DND-41 (cell line): ENCODE data around the gene CAPZA1.

Experiments used
- EZH2 ChIP-seq: IDR thresholded peaks from 3 replicates; pipeline ENCODE4 v1.6.1; 2012; ENCODE audit warnings: borderline replicate concordance, low read depth, mild to moderate bottlenecking, moderate library complexity, low read length, inconsistent platforms; ENCODE audit not compliant: severe bottlenecking
- TF ChIP-seq, protein P1 (sequence below): IDR thresholded peaks from 2 replicates; pipeline ENCODE4 v1.5.1; 2012; ENCODE audit warnings: borderline replicate concordance, low read length, moderate library complexity, mild to moderate bottlenecking; ENCODE audit not compliant: poor library complexity, severe bottlenecking; ENCODE audit errors: extremely low read depth

DNA sequence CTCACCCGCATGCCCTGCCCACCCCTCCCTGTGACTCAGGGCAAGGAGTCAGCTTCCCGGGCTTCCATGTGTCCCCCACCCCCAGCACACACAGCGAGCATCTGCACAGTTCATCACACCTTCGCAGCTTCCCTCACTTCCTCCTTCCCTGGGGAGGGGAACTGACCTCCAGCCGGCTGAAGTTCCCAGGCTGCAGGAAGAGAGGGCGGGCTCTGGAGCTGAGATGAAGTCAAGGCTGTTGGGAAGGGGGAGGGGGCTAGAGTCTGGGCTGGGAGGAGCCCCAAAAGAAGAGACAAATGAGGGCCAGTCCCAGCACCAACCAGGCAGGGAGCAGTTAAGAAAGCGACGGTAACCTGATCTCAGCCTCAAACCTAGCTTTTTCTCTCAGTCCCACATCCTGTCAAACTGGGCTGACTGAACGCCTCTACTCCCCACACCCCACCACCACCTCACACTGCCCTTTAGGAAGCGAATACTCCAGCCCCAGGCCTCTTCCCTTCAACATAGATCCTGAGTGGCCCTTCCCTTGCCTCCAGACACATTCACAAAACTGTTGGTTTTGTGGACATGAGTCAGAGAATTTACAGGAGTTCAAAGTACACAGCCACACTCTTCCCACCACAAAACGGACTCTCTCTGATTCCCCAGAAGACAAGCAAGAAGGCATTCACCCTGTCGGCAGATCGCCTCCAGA is 85.4 kb downstream of the CAPZA1 start:
- TF ChIP-seq, protein P1, sequence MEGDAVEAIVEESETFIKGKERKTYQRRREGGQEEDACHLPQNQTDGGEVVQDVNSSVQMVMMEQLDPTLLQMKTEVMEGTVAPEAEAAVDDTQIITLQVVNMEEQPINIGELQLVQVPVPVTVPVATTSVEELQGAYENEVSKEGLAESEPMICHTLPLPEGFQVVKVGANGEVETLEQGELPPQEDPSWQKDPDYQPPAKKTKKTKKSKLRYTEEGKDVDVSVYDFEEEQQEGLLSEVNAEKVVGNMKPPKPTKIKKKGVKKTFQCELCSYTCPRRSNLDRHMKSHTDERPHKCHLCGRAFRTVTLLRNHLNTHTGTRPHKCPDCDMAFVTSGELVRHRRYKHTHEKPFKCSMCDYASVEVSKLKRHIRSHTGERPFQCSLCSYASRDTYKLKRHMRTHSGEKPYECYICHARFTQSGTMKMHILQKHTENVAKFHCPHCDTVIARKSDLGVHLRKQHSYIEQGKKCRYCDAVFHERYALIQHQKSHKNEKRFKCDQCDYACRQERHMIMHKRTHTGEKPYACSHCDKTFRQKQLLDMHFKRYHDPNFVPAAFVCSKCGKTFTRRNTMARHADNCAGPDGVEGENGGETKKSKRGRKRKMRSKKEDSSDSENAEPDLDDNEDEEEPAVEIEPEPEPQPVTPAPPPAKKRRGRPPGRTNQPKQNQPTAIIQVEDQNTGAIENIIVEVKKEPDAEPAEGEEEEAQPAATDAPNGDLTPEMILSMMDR = no peak
- no peak for TF ChIP-seq EZH2
